A549 (cell line): ENCODE data around the gene SCART1. TPM values are rescaled to one million over a fixed set of nuclear protein-coding genes. Genes with fewer than 3 reads are reported as not detected.

Experiments
- ATAC-seq, 2 experiments: fragments of 200-7000 bp in 1 of 2; fragments of >200 bp in 1 of 2; cut with Nextera tagmentation in 1 of 2; cut with Tn5 transposase in 1 of 2; 3 replicates each; pipeline versions ENCODE4 v1.8.0 to v1.9.1; 2018 to 2020; ENCODE audit warnings: mild to moderate bottlenecking in 1 of 2, moderate library complexity in 1 of 2
- CTCF ChIA-PET: fragments of 300-600 bp; sonication (Branson Sonifier 250); formaldehyde crosslinking; extraction: SDS; loops from one replicate; lab custom pipeline; 2021; ENCODE audit warnings: antibody characterized with exemption, inconsistent platforms; lab: Yijun Ruan, JAX
- POLR2A ChIA-PET: fragments of 350-600 bp; formaldehyde crosslinking; extraction: SDS; loops from one replicate; lab custom pipeline; 2021; ENCODE audit warnings: antibody characterized with exemption, inconsistent platforms; lab: Yijun Ruan, JAX
- DNase-seq, 2 experiments: peaks; one replicate each; pipeline versions ENCODE4 v3.0.0 to v3.0.0-alpha.2; 2011 to 2016; ENCODE audit warnings: low read depth in 1 of 2, low spot score in 1 of 2
- FAIRE-seq: peaks from 2 replicates; lab custom pipeline; 2011; peaks lifted over from hg19 to GRCh38; lab: Jason Lieb, UNC
- H3K27ac ChIP-seq, 2 experiments: fragments of >200 bp; sonication (Bioruptor Twin); formaldehyde crosslinking; 3 replicates each; pipeline ENCODE4 v1.5.1; 2016 to 2017
- H3K4me1 ChIP-seq: fragments of >200 bp; sonication (Bioruptor Twin); formaldehyde crosslinking; 3 replicates; pipeline ENCODE4 v1.6.1; 2016
- H3K4me2 ChIP-seq: fragments of >200 bp; sonication (Bioruptor Twin); formaldehyde crosslinking; 3 replicates; pipeline ENCODE4 v1.6.1; 2016
- H3K4me3 ChIP-seq: fragments of >200 bp; sonication (Bioruptor Twin); formaldehyde crosslinking; 3 replicates; pipeline ENCODE4 v1.5.1; 2016
- H3K9me3 ChIP-seq: fragments of >200 bp; sonication (Bioruptor Twin); formaldehyde crosslinking; 3 replicates; pipeline ENCODE4 v1.6.1; 2016
- CBX2 ChIP-seq: fragments of 200-600 bp; sonication (generic); IDR thresholded peaks from 2 replicates; pipeline ENCODE4 v1.6.1; 2016; ENCODE audit warnings: low read depth, mild to moderate bottlenecking, borderline replicate concordance
- CTCF ChIP-seq: fragments of >200 bp; sonication (Bioruptor Twin); formaldehyde crosslinking; IDR thresholded peaks from 3 replicates; pipeline ENCODE4 v1.5.1; 2016
- E2F6 ChIP-seq: IDR thresholded peaks from 2 replicates; pipeline ENCODE4 v1.6.1; 2012; ENCODE audit warnings: low read depth, borderline replicate concordance
- EHMT2 ChIP-seq: fragments of 200-600 bp; sonication (generic); IDR thresholded peaks from 2 replicates; pipeline ENCODE4 v1.6.1; 2016; ENCODE audit warnings: antibody characterized with exemption, low read depth, mild to moderate bottlenecking, moderate library complexity
- ELK1 ChIP-seq: fragments of 150-350 bp; IDR thresholded peaks from 2 replicates; pipeline ENCODE4 v1.6.1; 2014; ENCODE audit warnings: low read depth, mild to moderate bottlenecking, low read length
- EP300 ChIP-seq, 2 experiments: fragments of >200 bp; sonication (Bioruptor Twin); formaldehyde crosslinking; IDR thresholded peaks; 2 replicates in 1 of 2; 3 replicates in 1 of 2; pipeline ENCODE4 v1.6.1; 2016 to 2017
- ESRRA ChIP-seq: fragments of 150-350 bp; IDR thresholded peaks from 2 replicates; pipeline ENCODE4 v1.6.1; 2014; ENCODE audit warnings: mild to moderate bottlenecking, low read length, borderline replicate concordance
- GATA3 ChIP-seq: IDR thresholded peaks from 2 replicates; pipeline ENCODE4 v1.6.1; 2012; ENCODE audit warnings: borderline replicate concordance
- HEYL ChIP-seq: fragments of 250-450 bp; sonication (Bioruptor Pico); IDR thresholded peaks from 2 replicates; pipeline ENCODE4 v1.8.0; 2021; ENCODE audit warnings: mild to moderate bottlenecking, moderate library complexity
- HOXA7 ChIP-seq: fragments of 250-450 bp; sonication (Bioruptor Pico); IDR thresholded peaks from 2 replicates; pipeline ENCODE4 v1.5.0; 2020; ENCODE audit warnings: mild to moderate bottlenecking, moderate library complexity
- JUN ChIP-seq, 2 experiments: fragments of >200 bp; sonication (Bioruptor Twin); formaldehyde crosslinking; IDR thresholded peaks; 2 replicates in 1 of 2; 3 replicates in 1 of 2; pipeline ENCODE4 v1.6.1; 2016 to 2017
- JUNB ChIP-seq: fragments of >200 bp; sonication (Bioruptor Twin); formaldehyde crosslinking; IDR thresholded peaks from 2 replicates; pipeline ENCODE4 v1.6.1; 2016
- MAFK ChIP-seq: fragments of 450-650 bp; IDR thresholded peaks from 2 replicates; pipeline ENCODE4 v1.6.1; 2014; ENCODE audit not compliant: partially characterized antibody
- MAX ChIP-seq: IDR thresholded peaks from 2 replicates; pipeline ENCODE4 v1.6.1; 2012
- NFE2L2 ChIP-seq: fragments of 150-350 bp; conservative IDR thresholded peaks from 2 replicates; pipeline ENCODE4 v1.6.1; 2014; ENCODE audit warnings: low read length
- NPAS2 ChIP-seq: fragments of 250-450 bp; sonication (Bioruptor Pico); IDR thresholded peaks from 2 replicates; pipeline ENCODE4 v1.8.0; 2022; ENCODE audit warnings: mild to moderate bottlenecking, moderate library complexity, borderline replicate concordance
- PHF8 ChIP-seq: fragments of 200-600 bp; sonication (generic); IDR thresholded peaks from 2 replicates; pipeline ENCODE4 v1.6.1; 2016; ENCODE audit warnings: low read depth, mild to moderate bottlenecking, antibody characterized with exemption, moderate library complexity, borderline replicate concordance
- POLR2A ChIP-seq: IDR thresholded peaks from 2 replicates; pipeline ENCODE4 v1.6.1; 2012; ENCODE audit warnings: mild to moderate bottlenecking, low read length
- SREBF2 ChIP-seq: fragments of 450-650 bp; IDR thresholded peaks from 2 replicates; pipeline ENCODE4 v1.6.1; 2014; ENCODE audit warnings: mild to moderate bottlenecking, moderate library complexity
- TP53 ChIP-seq: fragments of 250-450 bp; sonication (Bioruptor Pico); IDR thresholded peaks from 2 replicates; pipeline ENCODE4 v1.5.0; 2021; ENCODE audit warnings: mild to moderate bottlenecking, moderate library complexity
- USF2 ChIP-seq: fragments of 450-650 bp; IDR thresholded peaks from 2 replicates; pipeline ENCODE4 v1.6.1; 2014; ENCODE audit warnings: antibody characterized with exemption
- WGBS: methylation state at CpG from one replicate; pipeline ENCODE4 v1.1.6; 2017; ENCODE audit errors: missing lambda C conversion rate; 5-methylcytosine and 5-hydroxymethylcytosine counted together
- polyA minus RNA-seq: library from RNA; depleted of rRNA, polyadenylated mRNA; stranded (reverse); fragments of >200 nt; gene quantifications from 2 replicates; pipeline ENCODE4 v1.2.3, GENCODE V29; 2011; rRNA and poly(A)+ RNA removed
- polyA plus RNA-seq, 4 experiments: library from polyadenylated mRNA; depleted of rRNA in 3 of 4; stranded (reverse); fragments of >200 nt; fragmentation: RNase III in 1 of 4; extraction: RNeasy Plus Mini Kit Qiagen cat#74134 plus additional on column Dnase treatment in 1 of 4; gene quantifications; 2 replicates in 3 of 4; 3 replicates in 1 of 4; pipeline ENCODE4 v1.2.3, GENCODE V29; 2011 to 2017

Gene SCART1
- polyA plus RNA-seq (2011; rRNA removed) (0.45 and 0.96 TPM in 2 replicates), polyA plus RNA-seq (2017; fragmentation: RNase III; extraction: RNeasy Plus Mini Kit Qiagen cat#74134 plus additional on column Dnase treatment) (0.32 to 0.42 TPM (median 0.37 TPM) in 3 replicates), polyA minus RNA-seq (0.88 and 1.5 TPM in 2 replicates)
- polyA plus RNA-seq (2012; cell fraction: cytosol; rRNA removed), result 0.18 and 0.26 TPM in 2 replicates
- 1.8 TPM in 2 replicates for polyA plus RNA-seq (2012; cell fraction: nucleus; rRNA removed)

GRCh38 chr10:133453516-133454203, at the start of gene SCART1:
Gene SCART1, plus strand, starts transcription at chr10:133453945. Its CDS starts 53 bp downstream, at chr10:133453998.
- Histone ChIP-seq H3K4me1 (no peaks in the 10 kb centered on the region), H3K27ac (no peak within 1 kb of the TSS), H3K4me3 (no peak within 1 kb of the TSS), H3K9me3 (peaks cover 14% of the 10 kb centered on the region; the same call in 2 of the 3 replicates), H3K4me2 (no peak within 1 kb of the TSS)
- TF ChIP-seq TP53 (CRISPR knock-in tag) (no peak), MAFK (no peak), E2F6 (no peak), PHF8 (no peak), CTCF (no peak), JUNB (no peak), ELK1 (no peak), NPAS2 (CRISPR knock-in tag) (no peak), GATA3 (no peak), EP300 (IDR thresholded peaks at IDR 0.05) (no peak), JUN (IDR thresholded peaks at IDR 0.05) (no peak), ESRRA (no peak), CBX2 (no peak), SREBF2 (no peak), USF2 (no peak), MAX (no peak), HEYL (CRISPR knock-in tag) (no peak), HOXA7 (CRISPR knock-in tag) (no peak), EHMT2 (no peak)
- CTCF ChIA-PET, result no interaction called here
- FAIRE-seq (no peak), DNase-seq (no peak), ATAC-seq (peak; percentile 27 to 48; a peak in 4 of 6 replicates)
- 25% methylated on average over 9 of the region's 11 CpGs for WGBS
- POLR2A ChIA-PET, result no interaction called here

- FAIRE-seq (no peak), ATAC-seq (no peak), DNase-seq (no peak)
- no peaks in the 10 kb centered on the region for H3K4me1 ChIP-seq
- H3K9me3 ChIP-seq, result 0 out of 3 replicates have a peak, but pooled peaks cover 4% of the 10 kb centered on the region
- TF ChIP-seq PHF8, result no peak
- no peak for TF ChIP-seq JUN (IDR thresholded peaks at IDR 0.05)
- no peak for TF ChIP-seq JUNB
- no peak for TF ChIP-seq POLR2A
- no peak for TF ChIP-seq NFE2L2
- ChIA-PET POLR2A (no interaction called here), CTCF (no interaction called here)
- no peak overlapping the region for H3K27ac ChIP-seq
- H3K4me2 ChIP-seq, result no peak overlapping the region
- H3K4me3 ChIP-seq, result no peak overlapping the region
- 62% methylated on average over 2 of the region's 2 CpGs for WGBS
Measured at GRCh38 chr10:133405272-133405671, 48.5 kb upstream of the SCART1 start.
